Motor neuron (in vitro differentiated cells): ENCODE results near the gene VPREB1. TPM values are rescaled to one million over a fixed set of nuclear protein-coding genes. Genes with fewer than 3 reads are reported as not detected.
"Not testable (repeated sequence)": the region's sequence is repeated elsewhere in the genome, so short reads cannot be mapped to it uniquely, and the experiment has no call there.

Experiments used
- ATAC-seq, 8 experiments: fragments of 200-7000 bp; cut with Tn5 transposase; replicated peaks in 6 of 8; 2 replicates each; pipeline ENCODE4 v1.8.0; 2021; ENCODE audit warnings: mild to moderate bottlenecking in 8 of 8, moderate library complexity in 8 of 8
- H3K27ac ChIP-seq, 2 donors: fragments of 250-450 bp; sonication (Bioruptor Pico); 2 replicates each; pipeline ENCODE4 v1.9.0; 2021; ENCODE audit warnings: antibody characterized with exemption in 2 of 2, mild to moderate bottlenecking in 2 of 2, moderate library complexity in 1 of 2
- H3K4me1 ChIP-seq, 2 donors: fragments of 250-450 bp; sonication (Bioruptor Pico); replicated peaks in 1 of 2; 2 replicates each; pipeline ENCODE4 v1.6.1; 2021; ENCODE audit warnings: antibody characterized with exemption in 2 of 2, mild to moderate bottlenecking in 2 of 2, moderate library complexity in 1 of 2
- H3K4me3 ChIP-seq, 5 donors: fragments of 250-450 bp; sonication (Bioruptor Pico); 2 replicates each; pipeline ENCODE4 v1.9.0; 2021; ENCODE audit warnings: antibody characterized with exemption in 5 of 5, mild to moderate bottlenecking in 5 of 5, moderate library complexity in 4 of 5
- WGBS, 10 experiments: fragments of 450-650 bp; shearing (Covaris generic); methylation state at CpG; one replicate each; pipeline ENCODE4 v1.0.0; 2022; 5-methylcytosine and 5-hydroxymethylcytosine counted together
- in situ Hi-C, 9 experiments: fragments of 400-800 bp; cut with MboI; loops; one replicate each; pipeline ENCODE4 v1.15.0; 2021; ENCODE audit warnings: low sequenced_read_pairs in 9 of 9, low pct_unique_long_range_greater_than_20kb in 2 of 9; ENCODE audit not compliant: unreplicated experiment in 9 of 9
- total RNA-seq, 8 experiments: library from RNA; unstranded; fragments of 300-600 nt; gene quantifications; 2 replicates each; pipeline versions ENCODE4 v1.2.3 to v1.2.4, GENCODE V29; 2022

Gene VPREB1
- total RNA-seq, 8 experiments from 2014 or later: not detected

- ATAC-seq, in situ Hi-C loops, H3K4me1 ChIP-seq, H3K27ac ChIP-seq, H3K4me3 ChIP-seq: not testable (repeated sequence)
- 0 to 100% methylated on average over 1 of the region's 3 CpGs; no CpG with 5 or more reads in 8 of the 10 experiments for WGBS, 10 experiments
Measured at GRCh38 chr22:22262332-22263074, 17.9 kb downstream of the VPREB1 start.

GRCh38 chr22:22263823-22264222 is 19.2 kb downstream of the VPREB1 start:
- H3K4me1 ChIP-seq, H3K27ac ChIP-seq, in situ Hi-C loops, H3K4me3 ChIP-seq, ATAC-seq: not testable (repeated sequence)
- WGBS, 10 experiments: no CpG with 5 or more reads among the region's 3 CpGs

- H3K4me3 ChIP-seq, in situ Hi-C loops, H3K4me1 ChIP-seq, H3K27ac ChIP-seq, ATAC-seq: not testable (repeated sequence)
- WGBS, 10 experiments: no CpG with 5 or more reads among the region's 7 CpGs
Measured at GRCh38 chr22:22270036-22270676, 25.6 kb downstream of the VPREB1 start.

GRCh38 chr22:22277423-22277822 is 32.8 kb downstream of the VPREB1 start:
- H3K4me1 ChIP-seq, in situ Hi-C loops, ATAC-seq, H3K4me3 ChIP-seq, H3K27ac ChIP-seq: not testable (repeated sequence)
- no CpG with 5 or more reads among the region's 4 CpGs for WGBS, 10 experiments

- ATAC-seq, in situ Hi-C loops, H3K4me1 ChIP-seq, H3K4me3 ChIP-seq, H3K27ac ChIP-seq: not testable (repeated sequence)
Measured at GRCh38 chr22:22284962-22285756, 40.6 kb downstream of the VPREB1 start.

GRCh38 chr22:22286390-22287105 is 42.0 kb downstream of the VPREB1 start:
- ATAC-seq, H3K27ac ChIP-seq, in situ Hi-C loops, H3K4me1 ChIP-seq, H3K4me3 ChIP-seq: not testable (repeated sequence)
- WGBS, 10 experiments: 92 to 100% (median 100%) methylated on average over 1 of the region's 1 CpG; no CpG with 5 or more reads in 5 of the 10 experiments

- H3K4me3 ChIP-seq, ATAC-seq, in situ Hi-C loops, H3K27ac ChIP-seq, H3K4me1 ChIP-seq: not testable (repeated sequence)
- 82 to 100% (median 96%) methylated on average over 1 to 5 of the region's 5 CpGs for WGBS, 10 experiments
Measured at GRCh38 chr22:22287106-22287626, 42.6 kb downstream of the VPREB1 start.

- no CpG with 5 or more reads among the region's 8 CpGs for WGBS, 10 experiments
- ATAC-seq, H3K27ac ChIP-seq, H3K4me1 ChIP-seq, H3K4me3 ChIP-seq, in situ Hi-C loops: not testable (repeated sequence)
Measured at GRCh38 chr22:22289666-22290065, 45.1 kb downstream of the VPREB1 start.

- H3K4me3 ChIP-seq, H3K4me1 ChIP-seq, ATAC-seq, H3K27ac ChIP-seq, in situ Hi-C loops: not testable (repeated sequence)
- no CpG with 5 or more reads among the region's 3 CpGs for WGBS, 10 experiments
Measured at GRCh38 chr22:22291129-22291806, 46.7 kb downstream of the VPREB1 start.

- H3K4me3 ChIP-seq, in situ Hi-C loops, H3K27ac ChIP-seq, ATAC-seq, H3K4me1 ChIP-seq: not testable (repeated sequence)
- WGBS, 10 experiments: 80 to 100% (median 100%) methylated on average over 1 of the region's 3 CpGs; no CpG with 5 or more reads in 7 of the 10 experiments
Measured at GRCh38 chr22:22292656-22293055, 48.1 kb downstream of the VPREB1 start.

- H3K27ac ChIP-seq, H3K4me3 ChIP-seq, in situ Hi-C loops, ATAC-seq, H3K4me1 ChIP-seq: not testable (repeated sequence)
- WGBS, 10 experiments: no CpG with 5 or more reads among the region's 7 CpGs
Measured at GRCh38 chr22:22293436-22293835, 48.9 kb downstream of the VPREB1 start.

GRCh38 chr22:22294641-22295040 is 50.1 kb downstream of the VPREB1 start:
- 100% methylated on average over 4 to 5 of the region's 13 CpGs; no CpG with 5 or more reads in 8 of the 10 experiments for WGBS, 10 experiments
- H3K4me1 ChIP-seq, in situ Hi-C loops, ATAC-seq, H3K4me3 ChIP-seq, H3K27ac ChIP-seq: not testable (repeated sequence)
